GM12872 (cell line): ENCODE results near the gene BOD1.
A peak's percentile ranks its signal among the peaks of the same experiment; 100 is the strongest.

Experiments used
- CTCF ChIP-seq: IDR thresholded peaks from 3 replicates; pipeline ENCODE4 v1.5.1; 2011; ENCODE audit warnings: low read depth, mild to moderate bottlenecking, low read length, moderate library complexity; ENCODE audit not compliant: insufficient read depth

Gene BOD1

DNA sequence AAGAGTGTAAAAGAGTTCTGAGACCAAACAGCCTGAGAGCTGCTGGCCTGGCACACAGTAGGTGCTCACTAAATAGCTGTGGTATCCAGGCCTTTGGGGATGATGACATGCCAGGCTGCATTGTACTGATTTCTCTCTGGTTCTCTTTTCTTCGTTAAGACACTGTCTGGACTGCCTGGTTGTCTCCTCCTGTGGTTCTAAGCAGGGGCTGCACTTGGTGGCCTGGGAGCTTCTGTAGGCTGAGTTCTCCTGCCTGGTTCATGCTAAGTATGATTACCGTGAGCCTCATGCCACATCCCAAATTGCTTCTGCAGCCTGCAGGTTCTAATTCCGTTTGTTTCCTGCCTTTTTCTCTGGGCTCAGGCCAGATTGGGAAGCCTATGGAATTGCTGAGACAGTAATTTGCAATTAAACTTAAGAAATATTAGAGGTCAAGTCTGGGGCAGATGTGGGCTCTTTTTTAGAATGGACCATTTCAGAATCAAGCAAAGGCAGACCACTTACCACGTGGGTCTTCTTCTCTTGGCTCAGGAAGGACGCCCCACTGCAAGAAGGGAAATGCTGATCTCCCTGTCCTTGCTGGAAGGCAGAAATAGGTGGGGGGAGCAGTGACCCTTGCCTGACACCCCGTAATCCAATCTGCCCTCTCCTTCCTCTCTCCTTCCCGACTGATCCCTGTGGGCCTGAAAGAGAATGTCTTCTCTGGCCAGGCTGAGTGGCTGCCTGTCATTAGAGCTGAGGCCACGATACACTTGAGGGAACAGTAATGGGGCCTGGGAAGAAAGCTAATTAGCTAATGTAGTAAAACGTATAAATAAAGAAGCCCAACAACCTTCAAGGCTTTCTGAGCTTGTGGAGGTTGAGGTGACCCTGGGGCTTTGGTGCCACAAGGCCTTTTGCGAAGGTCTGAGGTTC, 21.9 kb upstream of the BOD1 start:
- no peak for TF ChIP-seq CTCF

DNA sequence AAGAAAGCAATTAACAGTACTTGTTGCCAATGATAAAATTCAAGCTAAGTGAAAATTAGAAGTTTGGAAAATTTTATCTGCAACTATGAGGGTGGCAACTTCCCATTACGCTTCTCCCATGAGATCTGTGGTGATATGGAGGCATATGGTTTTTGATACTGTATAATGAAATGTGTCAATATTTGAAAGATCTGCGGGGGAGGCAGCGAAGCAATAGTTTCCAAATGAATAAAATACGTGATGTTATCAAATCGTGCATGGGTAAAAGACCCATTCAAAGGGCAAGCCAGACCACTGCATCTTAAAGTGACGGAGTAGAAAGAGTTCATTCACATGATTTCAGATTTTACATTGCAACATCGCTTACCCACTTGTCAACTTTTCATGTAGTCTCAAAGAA, 20.9 kb upstream of the BOD1 start:
- no peak for TF ChIP-seq CTCF

DNA sequence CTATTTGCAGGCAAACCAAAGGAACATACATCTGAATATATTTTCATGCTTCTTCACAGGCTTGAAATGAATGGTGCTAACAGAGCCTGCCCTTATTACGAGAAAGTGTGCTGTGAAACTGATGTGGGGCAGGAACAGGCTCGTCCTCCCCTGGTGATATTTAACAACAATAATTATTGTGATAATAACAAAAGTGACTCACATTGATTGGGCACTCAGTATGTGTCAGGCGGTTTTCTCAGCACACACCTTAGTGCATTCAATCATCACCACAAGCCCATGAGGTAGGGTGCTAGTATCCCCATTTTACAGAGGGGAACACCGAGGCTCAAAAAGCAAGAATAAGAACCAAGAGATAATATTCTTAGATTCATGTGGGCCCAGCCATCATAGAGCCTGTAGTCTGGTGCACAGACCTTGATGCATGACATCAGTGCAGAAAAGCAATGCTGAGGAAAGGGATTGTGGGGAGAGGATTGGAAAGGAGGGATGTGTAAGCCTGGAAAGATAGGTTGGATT, 18.1 kb upstream of the BOD1 start:
- no peak for TF ChIP-seq CTCF

- TF ChIP-seq CTCF, result no peak
These were observed 16.9 kb upstream of the BOD1 start for GRCh38 chr5:173633304-173633703.

DNA sequence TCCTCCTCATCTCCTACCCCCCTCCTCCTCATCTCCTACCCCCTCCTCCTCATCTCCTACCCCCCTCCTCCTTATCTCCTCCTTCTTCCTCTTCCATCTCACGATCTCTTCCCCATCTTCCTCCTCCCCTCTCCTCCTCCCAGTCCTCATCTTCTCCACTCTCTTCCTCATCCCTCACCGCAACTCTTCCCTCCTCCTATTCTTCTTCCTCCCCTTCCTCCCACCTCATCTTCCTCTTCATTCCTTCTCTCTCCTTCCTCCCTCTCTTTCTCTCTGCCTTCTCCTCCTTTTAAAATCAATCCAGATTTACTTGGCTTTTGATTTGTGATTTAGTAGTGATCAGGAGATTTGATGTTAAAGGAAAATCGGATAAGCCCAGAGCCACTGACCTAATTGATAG, 15.0 kb upstream of the BOD1 start:
- no peak for TF ChIP-seq CTCF

GRCh38 chr5:173630724-173631365, 14.4 kb upstream of the BOD1 start:
- no peak for TF ChIP-seq CTCF

GRCh38 chr5:173629628-173630027, 13.2 kb upstream of the BOD1 start:
- peak; percentile 63 for TF ChIP-seq CTCF
